HG03175 (cell line): ENCODE data around the gene MEDAG.

ENCODE experiments used
- ATAC-seq: cut with Tn5 transposase; IDR thresholded peaks from one replicate; pipeline ENCODE4 v1.9.1; 2021; ENCODE audit warnings: mild to moderate bottlenecking, moderate library complexity; ENCODE audit not compliant: unreplicated experiment

Gene MEDAG

DNA sequence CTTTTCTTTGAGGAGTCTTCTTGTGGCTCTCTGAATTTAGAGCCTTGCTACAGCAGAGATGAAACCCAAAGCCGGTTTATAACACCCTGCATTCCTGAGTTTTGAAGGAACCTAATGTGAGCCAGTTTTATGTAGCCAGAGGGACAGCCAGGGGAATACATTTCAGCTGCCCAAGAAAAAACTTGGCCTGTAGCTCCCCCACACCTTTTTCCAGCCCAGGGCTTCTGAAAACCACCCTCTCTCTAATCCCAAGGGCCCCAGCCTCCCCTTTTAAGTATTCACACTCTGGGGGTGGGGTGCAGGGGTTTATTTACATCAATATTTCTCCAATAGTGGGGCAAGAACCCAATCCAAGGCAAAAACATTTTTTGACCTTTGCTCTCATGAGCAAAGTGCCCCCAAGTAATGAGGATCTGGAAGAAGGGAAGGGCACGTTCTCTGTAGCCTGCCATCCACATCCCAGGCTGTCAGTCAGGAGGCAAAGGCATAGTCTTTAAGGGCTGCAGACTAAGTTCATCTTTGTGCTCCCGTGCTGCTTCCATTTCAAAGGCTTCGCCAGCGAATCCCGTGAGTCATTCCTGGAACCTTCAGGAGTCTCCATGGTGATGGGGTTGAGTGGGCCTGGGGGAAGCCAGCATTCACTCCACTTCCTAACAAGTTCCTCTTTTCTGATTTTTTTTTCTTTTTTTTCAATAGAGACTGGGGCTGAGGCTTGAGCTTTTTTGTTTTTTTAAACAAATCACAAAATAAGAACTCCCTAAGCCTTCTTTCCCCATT, 33.2 kb upstream of the MEDAG start:
- no peak for ATAC-seq

DNA sequence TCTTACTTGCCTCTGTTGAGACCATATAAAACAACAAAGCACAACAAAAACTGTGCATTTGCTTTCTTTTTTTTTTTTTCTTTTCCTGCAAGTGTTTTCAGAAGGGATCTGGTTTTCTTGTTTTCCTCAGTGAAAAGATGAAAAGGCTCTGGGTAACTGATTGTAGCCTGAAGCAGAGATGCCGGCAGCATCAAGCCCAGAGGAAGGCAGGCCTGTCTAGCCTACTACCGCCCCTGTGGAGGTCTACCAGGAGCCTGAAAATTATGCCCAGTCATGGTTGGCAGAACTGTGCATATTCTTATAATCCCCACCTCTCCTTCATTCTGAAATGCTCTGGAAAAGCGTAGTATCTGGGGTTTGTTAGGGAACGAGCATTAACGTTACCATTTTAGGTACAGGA, 32.6 kb upstream of the MEDAG start:
- ATAC-seq: no peak

DNA sequence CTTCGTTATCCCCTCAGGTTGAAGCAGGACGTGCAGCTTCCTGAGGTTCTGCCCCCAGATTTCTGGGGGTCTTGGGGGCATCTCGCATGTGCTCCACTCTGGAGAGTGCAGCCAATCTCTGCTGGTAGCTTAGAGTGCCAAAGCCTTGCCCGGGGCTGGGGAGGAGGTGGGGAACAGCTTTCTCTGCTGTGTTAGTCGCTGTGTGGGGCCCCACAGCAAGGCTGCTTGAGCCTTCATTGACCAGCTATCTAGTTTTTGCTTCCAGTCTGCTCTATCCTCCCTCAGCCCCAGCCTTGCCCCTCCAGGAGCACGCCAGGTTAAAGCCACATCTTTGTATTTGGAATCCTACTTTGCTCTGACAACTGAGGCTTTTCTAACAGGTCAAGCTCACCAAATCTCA, 32.0 kb upstream of the MEDAG start:
- no peak for ATAC-seq

DNA sequence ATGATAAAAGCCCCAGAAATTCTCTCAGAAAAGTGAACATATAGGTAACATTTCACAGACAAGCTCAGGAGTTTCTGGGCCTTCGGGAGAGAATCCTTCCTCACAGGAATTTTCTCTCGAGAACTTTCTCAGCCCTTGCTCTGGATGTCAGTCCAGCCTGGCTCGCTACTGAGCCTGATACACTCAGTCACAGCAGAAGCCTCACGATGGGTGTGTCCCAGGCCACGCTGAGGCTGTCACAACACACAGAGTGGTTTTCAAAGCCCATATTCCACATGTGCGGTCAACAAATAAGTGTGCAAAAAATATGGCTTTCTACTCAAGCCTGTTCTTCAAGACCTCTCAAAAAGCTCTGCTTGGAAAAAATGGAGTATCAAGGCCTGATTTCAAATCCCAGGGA, 31.5 kb upstream of the MEDAG start:
- no peak for ATAC-seq

DNA sequence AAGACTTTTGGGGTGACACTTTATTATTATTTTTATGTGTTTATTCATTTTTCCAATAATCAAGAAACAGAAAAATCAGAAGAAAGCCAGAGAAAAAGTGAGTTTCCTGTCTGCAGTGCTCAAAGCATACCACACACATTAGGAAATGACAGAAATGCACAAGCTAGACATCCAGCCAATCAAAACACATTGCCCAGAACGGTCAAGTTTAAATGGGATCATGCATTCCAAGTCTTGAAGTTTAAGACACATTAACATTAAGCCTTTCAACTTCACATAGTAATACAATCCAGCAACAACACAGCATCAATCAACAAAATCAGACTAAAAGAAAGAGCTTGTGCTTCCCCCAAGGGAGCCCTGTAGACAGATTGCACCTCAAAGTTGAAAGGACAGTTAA, 28.7 kb upstream of the MEDAG start:
- no peak for ATAC-seq

DNA sequence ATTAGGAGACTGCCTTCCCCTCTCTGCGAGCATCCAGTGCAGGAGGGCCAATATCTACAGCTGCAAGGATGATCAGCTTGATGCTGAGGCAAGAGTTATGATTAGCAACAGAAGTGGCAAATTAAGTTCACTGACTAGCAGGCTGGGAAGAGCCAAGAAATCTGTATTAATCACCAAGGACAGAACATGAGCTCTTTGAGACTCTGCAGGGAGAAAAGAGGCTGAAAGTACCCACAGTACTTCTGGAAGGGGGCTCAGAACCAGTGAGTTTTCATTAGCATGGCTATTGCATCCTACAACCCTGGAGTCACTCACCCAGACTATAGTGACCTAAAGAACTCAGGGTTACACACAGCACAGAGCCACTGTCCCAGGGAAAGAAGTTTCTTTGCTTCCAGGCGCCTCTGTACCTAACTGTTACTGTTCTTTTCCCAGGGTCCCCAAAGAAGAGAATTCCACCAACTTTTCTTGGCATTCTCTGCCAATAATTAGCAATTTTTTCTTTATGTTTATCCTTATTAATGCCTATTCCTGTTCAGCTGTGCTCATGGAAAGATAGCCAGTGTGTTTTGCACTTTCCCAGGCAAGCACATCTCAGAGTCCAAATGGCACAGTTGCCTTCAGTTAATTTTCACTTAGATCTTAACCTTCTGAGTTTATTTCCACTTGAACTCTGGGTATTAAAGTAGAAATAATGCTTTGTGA, 25.8 kb upstream of the MEDAG start:
- no peak for ATAC-seq

DNA sequence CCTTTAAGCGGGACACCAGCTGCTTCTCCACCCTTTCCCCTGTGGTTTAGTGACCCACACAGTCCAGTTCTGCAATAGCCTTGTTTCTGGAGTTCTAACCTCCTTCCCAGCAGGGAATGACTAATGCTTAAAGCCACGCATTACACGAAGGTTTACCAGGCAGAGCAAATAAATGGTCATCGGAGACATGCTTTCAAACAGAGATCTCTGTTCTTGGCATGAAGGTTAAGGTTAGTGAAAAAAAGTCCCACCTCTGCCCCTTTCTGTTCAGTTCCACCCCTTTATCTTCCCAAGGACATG, 25.3 kb upstream of the MEDAG start:
- ATAC-seq: no peak

DNA sequence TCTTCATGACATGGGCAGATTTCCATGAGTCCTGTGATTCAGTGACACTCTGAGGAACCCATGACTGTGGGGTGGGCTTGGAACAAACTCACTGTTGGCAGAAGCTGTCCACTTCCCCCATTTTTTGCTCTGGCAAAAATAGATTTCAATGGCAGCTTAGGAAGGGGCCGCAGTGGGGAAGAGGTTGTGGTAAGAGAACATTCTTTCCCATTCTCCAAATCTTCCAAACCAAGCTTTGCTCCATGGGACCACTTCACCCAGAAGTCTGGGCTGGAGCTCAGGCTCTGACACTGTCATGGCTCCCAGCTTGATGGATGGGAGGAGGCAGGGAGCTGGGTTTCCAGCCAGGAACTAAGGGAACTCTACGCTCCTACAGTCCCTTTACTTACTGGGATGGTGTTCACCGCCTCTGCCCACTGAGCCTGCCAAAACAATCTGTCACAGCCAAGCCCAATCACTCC, 24.9 kb upstream of the MEDAG start:
- ATAC-seq: no peak

DNA sequence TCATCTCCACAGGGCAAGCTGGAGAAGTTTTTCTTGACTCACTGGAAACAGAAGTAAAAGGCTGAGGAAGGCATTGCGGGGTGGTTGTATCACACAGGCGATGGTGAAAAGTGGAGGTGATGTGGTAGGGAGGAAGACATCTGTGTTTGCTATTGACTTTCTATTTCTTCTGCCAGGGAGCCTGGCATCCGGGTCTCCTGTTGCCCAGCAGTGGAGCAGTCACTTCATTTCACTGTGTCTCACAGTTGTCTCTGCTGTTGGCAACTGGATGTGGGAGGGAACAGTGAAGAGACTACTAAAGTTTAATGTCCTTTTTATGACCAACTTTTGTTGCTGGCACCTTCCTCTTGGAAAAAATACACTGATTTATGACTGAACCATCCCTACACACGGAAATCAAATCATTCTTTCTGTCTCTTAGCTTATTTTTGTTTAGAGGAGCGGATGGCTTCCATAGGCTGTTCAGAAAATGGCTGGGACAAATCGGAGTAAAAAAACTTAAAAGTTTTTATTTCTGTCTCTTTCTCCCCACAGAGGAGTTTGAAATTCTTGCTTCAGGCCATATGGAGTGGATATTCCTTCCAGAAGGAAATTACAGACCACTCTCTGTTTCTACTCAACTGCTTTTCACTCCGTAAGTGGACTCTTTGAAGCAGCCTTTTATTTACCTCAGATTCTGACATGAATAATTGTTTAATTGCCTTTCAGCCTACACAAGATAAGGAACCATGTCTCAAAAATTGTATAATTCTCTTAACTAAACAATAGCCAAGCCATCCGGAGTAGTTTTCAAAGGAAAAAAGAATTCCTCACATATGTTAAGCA, 23.8 kb upstream of the MEDAG start:
- ATAC-seq: no peak

DNA sequence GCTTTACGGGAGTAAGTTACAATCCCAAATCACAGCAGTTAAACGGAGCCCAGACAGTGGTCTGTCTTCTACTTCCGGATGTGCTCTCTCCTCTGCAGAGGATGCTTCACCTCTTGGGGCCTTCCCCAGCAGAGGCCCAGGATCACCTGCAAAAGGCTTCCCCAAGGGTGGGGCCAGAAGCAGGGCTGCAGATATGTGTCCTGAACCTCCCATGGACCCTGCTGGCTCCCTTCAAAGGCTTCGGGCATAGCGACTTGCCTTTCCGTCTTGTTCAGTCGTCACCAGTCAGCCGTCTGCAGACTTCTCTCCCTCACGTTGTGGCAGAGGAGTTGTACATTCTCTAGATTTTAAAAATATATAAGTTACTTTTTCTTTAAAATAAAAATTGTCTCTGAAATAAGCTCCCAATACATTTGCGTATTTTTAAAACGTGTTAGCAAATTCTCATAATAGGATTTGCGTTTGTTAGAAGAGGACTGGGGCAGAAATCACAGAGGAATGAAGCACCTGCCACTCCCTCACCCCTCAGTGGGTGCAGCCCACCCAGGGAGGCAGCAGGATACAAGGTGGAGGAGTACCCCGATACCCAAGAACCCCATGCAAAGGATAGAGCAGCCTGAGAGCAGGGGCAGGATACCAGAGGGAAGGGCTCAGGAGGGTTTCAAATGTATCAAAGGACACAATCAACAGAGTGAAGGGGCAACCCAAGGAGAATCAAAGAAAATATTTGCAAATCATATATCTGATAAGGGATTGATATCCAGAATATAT, 22.9 kb upstream of the MEDAG start:
- no peak for ATAC-seq

DNA sequence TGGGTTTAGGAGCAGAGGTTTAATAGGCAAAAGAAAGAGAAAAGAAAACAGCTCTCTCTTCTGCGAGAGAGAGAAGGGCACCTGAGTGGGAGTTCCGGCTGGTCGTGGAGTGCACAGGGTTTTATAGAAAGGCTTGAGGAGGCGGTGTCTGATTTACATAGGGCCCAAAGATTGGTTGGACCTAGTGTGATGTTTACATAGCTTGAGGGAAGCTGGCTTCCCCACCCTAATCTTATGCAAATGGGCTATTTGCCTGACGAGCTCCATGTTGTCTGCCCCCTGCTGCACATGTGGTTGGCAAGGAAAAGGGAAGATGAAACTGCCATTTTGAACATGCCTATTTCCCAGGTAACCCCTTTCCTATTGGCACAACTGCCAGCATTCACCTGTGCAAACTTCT, 21.5 kb upstream of the MEDAG start:
- ATAC-seq: no peak

DNA sequence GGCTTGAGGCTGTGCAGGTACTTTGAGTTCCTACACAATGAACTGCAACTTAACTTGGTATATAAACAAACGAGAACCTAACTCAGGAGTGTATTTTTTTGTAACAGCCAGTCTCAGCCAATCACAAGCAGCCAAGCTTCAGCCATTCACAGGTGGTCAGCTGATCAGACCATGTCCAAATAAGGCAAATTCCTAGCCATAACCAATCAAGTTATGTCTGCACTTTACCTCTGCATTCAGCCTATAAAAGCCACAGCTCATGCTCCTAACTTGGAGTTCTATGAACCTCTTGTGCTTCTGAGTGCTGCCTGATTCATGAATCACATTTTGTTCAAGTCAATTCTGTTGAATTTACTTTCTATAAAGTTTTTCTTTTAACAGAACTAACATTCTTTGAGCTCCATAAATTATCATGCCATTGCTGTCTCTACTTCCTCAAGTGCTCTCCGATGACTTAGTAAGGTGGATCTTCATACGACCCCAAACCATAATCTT, 16.8 kb upstream of the MEDAG start:
- no peak for ATAC-seq

DNA sequence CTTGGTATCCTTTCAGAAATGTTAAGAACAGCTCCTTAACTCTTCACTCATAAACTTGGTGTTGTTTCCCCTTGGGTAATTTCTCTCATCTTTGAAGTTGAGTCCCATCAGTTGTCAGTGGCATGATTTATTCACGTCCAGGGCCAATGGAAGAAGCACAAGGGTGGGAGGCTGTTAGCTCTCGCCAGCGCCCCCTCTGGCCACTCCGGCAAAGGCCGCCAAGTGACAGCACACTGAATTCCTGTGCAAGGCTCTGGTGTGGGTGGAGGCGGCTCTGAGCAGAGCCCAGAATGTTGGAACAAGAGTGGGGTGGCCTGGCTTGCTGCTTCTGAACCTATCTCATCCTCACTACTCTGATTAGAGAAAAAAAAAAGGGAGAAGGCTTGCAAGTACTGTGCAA, 13.1 kb upstream of the MEDAG start:
- ATAC-seq: no peak

DNA sequence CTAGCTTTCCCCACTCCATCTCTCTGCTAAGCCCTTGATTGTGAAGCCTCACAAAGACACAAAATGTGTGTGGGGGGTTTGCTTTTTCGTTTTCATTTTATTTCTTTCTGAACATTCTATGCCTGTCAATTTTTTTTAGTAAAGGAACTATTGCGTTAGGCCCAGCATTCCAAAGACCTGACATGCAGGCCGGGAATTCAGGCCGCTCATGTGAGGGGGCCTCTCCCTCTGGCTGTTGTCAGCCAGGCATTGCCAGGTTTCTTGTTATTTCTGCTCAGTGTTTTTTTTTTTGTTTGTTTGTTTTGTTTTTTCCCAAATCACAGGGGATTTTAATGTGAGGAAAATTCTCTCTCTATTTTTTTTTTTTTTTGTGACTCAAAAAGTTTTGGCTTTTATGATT, 10.3 kb upstream of the MEDAG start:
- ATAC-seq: no peak

DNA sequence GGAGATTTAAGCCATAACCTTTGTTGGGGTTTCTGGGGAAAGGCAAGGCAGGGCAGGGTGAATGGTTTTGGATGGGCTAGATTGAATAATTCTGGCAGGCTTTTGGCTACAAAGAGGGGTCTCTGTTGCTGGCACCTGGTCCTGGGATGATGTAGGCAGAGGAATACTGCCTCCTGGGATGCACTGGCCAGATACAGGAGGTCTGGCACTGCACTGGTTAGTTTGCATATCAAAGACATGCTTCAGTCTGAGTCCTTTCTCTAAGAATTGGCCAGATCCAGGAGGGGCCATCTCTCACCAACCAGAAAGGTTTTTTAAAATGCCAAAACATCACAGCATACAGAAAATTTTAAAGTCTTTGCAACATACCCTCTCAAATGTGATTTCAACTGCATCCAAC, 8.0 kb upstream of the MEDAG start:
- no peak for ATAC-seq

DNA sequence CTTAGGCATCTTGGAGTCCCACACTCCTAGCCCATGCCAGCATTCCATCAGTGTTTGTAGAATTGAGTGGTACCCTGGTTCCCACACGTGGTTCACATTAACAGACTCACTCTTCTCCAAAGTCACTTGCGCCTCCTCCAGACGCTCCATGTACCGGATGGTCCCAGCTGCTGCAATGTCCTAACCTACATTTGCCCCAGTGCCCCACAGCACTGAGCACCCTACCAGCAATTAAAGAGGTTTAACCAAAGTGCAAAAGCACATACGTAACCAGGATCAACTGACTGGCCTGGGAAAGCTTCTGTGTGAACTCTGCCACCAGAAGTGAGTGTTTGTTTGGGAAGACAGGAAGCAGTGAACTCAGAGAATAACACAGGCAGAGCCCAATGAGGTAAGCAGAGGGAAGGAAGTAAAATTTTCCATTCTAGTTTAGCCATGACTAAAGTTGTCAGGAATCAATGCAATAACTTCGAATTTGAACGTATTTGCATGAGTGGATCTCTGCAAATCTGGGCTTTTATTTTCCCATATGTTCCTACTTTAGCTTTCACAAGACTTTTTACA, 7.3 kb upstream of the MEDAG start:
- ATAC-seq: no peak

DNA sequence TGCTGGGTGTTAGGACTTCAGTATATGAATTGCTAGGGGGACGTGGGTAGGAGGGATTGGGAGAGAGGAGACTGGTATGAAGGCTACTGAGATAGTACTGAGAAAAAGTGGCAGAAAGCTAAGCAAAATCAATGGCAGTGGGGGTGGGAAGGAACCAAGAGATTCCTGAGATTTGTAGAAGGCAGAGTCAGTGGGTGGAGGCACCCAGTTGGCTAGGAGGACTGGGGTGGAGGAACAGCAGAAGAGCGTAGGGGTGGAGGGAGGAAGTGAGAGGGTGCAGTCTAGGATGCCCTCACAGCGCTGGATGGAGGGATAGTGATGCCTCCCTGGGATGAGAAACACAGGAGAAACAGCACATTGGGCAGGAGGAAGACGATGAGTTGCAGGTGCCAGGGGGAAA, 5.6 kb upstream of the MEDAG start:
- no peak for ATAC-seq

DNA sequence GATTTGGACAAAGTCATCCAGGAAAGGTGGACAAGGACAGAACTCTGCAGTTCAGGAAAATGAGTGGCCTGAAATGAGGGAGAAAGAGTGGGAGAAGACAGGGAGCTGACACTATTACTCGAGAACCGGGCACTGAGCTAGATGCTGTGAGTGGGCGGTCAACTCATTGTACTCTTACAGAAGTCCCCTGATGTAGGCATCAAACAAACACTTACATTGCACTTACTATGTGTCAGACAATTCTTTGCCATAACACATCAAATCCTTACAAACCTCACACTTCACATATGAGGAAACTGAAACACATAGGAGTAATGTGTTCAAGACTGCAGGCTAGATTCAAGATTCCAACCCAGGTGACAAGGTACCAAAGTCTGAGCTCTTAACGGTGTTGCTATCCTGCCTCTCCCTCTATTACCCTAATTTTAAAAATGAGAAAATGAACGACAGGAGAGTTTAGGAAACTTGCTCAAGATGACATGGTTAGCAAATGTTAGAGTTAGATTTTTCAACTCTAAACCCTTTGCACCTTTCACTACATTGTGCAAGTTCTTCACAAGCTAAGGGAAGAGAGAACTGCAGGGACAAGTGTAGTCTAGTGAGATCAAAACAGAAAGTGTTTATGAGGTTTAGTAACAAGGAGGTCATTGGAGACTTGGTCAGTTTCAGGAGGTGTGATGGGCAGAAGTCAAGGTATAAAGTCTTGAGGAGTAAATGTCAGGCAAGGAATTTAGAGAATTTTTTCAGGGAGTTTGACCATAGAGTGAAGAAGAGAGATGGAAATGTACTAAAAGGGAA, 4.9 kb upstream of the MEDAG start:
- ATAC-seq: no peak

DNA sequence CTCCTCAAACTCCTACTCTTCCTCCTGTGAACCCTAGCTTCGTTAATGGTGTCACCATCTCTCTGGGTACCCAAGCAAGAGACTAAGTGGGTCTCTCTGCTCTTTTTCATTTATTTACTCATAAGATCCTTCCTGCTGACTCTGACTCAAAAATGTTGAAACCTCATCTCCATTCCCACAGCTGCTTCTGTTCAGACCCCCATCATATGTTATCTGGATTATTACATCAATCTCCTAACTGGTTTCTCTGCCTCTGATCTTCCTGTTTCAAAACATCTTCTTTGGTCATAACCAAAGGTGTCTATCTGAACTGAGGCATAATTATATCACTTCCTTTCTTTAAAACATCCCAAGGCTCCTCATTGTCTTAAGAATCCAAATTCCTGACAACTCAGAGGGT, 2.0 kb upstream of the MEDAG start:
- no peak for ATAC-seq
